ENCODE measurements around the gene PRR36. TPM values are rescaled to one million over a fixed set of nuclear protein-coding genes. Genes with fewer than 3 reads are reported as not detected.
"Not testable (repeated sequence)": the region's sequence is repeated elsewhere in the genome, so short reads cannot be mapped to it uniquely, and the experiment has no call there.

PRR36 gene
- total RNA-seq = 0.92 TPM

GRCh38 chr19:7874076-7874896 is at the start of gene PRR36:
Gene PRR36 (minus strand): TSS chr19:7874390. CDS start chr19:7873689, 701 bp downstream.
- peak; percentile 57 for DNase-seq

GRCh38 chr19:7923295-7924191 is 49.4 kb upstream of the PRR36 start:
- no peak for DNase-seq

- DNase-seq = no peak
These were observed 48.6 kb upstream of the PRR36 start for GRCh38 chr19:7922836-7923195.

- no peak for DNase-seq
These were observed 48.0 kb upstream of the PRR36 start for GRCh38 chr19:7921967-7922835.

- no peak for DNase-seq
These were observed 47.2 kb upstream of the PRR36 start for GRCh38 chr19:7921302-7921966.

GRCh38 chr19:7920519-7921301 is 46.5 kb upstream of the PRR36 start:
- DNase-seq = peak; percentile 99

GRCh38 chr19:7919610-7920518 is 45.7 kb upstream of the PRR36 start, which contains the start of gene SNAPC2:
Gene SNAPC2 (plus strand): TSS chr19:7920338. CDS start chr19:7920367, 29 bp downstream.
- DNase-seq = peak; percentile 97

- DNase-seq = no peak
These were observed 44.6 kb upstream of the PRR36 start for GRCh38 chr19:7918615-7919421.

- DNase-seq = not testable (repeated sequence)
These were observed 43.9 kb upstream of the PRR36 start for GRCh38 chr19:7918062-7918614.

GRCh38 chr19:7917267-7918061 is 43.3 kb upstream of the PRR36 start:
- peak; percentile 59 for DNase-seq

- no peak for DNase-seq
These were observed 42.7 kb upstream of the PRR36 start for GRCh38 chr19:7916955-7917266.

- DNase-seq = no peak
These were observed 42.1 kb upstream of the PRR36 start for GRCh38 chr19:7916103-7916954.

- DNase-seq = no peak
These were observed 41.3 kb upstream of the PRR36 start for GRCh38 chr19:7915250-7916102.

GRCh38 chr19:7914598-7915045 is 40.4 kb upstream of the PRR36 start, which contains the start of gene TGFBR3L:
Gene TGFBR3L (plus strand): TSS chr19:7914830.
- no peak for DNase-seq

GRCh38 chr19:7914099-7914498 is 39.9 kb upstream of the PRR36 start:
- no peak for DNase-seq

GRCh38 chr19:7913652-7914051 is 39.5 kb upstream of the PRR36 start:
- no peak for DNase-seq
